Measurements from ENCODE around the gene PNCK. TPM values are rescaled to one million over a fixed set of nuclear protein-coding genes. Genes with fewer than 3 reads are reported as not detected.

The PNCK gene
- total RNA-seq, 1 donor from 2014 or later, result 0.84 TPM

- H3K36me3 Mint-ChIP-seq (ENCODE audit: low read depth), result no peaks in the 10 kb centered on the region
- no peaks in the 10 kb centered on the region for H3K4me1 Mint-ChIP-seq
- no peak overlapping the region for H3K27ac Mint-ChIP-seq
- no peak overlapping the region for H3K4me3 Mint-ChIP-seq
- intact Hi-C loops (cut with micrococcal nuclease), result no loop called here
- DNase-seq, result no peak
- peaks cover 5% of the 10 kb centered on the region for H3K27me3 Mint-ChIP-seq
- no peaks in the 10 kb centered on the region for H3K9me3 Mint-ChIP-seq
Measured at GRCh38 chrX:153633607-153634180, 39.9 kb downstream of the PNCK start.

GRCh38 chrX:153633048-153633447, 40.6 kb downstream of the PNCK start:
- intact Hi-C loops (cut with micrococcal nuclease), result no loop called here
- no peak overlapping the region for H3K27ac Mint-ChIP-seq
- H3K4me3 Mint-ChIP-seq, result no peak overlapping the region

GRCh38 chrX:153632595-153632946, 41.0 kb downstream of the PNCK start:
- no peaks in the 10 kb centered on the region for H3K9me3 Mint-ChIP-seq
- H3K4me3 Mint-ChIP-seq, result no peak overlapping the region
- no peaks in the 10 kb centered on the region for H3K4me1 Mint-ChIP-seq
- DNase-seq, result no peak
- H3K36me3 Mint-ChIP-seq (ENCODE audit: low read depth), result no peaks in the 10 kb centered on the region
- intact Hi-C loops (cut with micrococcal nuclease), result no loop called here
- H3K27ac Mint-ChIP-seq, result no peak overlapping the region
- H3K27me3 Mint-ChIP-seq, result peaks cover 5% of the 10 kb centered on the region

More at GRCh38 chrX:153633048-153633447, 40.6 kb downstream of the PNCK start:
- Mint-ChIP-seq H3K9me3 (no peaks in the 10 kb centered on the region), H3K36me3 (ENCODE audit: low read depth) (no peaks in the 10 kb centered on the region), H3K4me1 (no peaks in the 10 kb centered on the region), H3K27me3 (peaks cover 5% of the 10 kb centered on the region)
- no peak for DNase-seq

- Mint-ChIP-seq H3K27me3 (peaks cover 5% of the 10 kb centered on the region), H3K4me1 (no peaks in the 10 kb centered on the region), H3K9me3 (no peaks in the 10 kb centered on the region), H3K4me3 (no peak overlapping the region), H3K27ac (no peak overlapping the region), H3K36me3 (ENCODE audit: low read depth) (no peaks in the 10 kb centered on the region)
- no peak for DNase-seq
- intact Hi-C loops (cut with micrococcal nuclease), result no loop called here
Measured at GRCh38 chrX:153631907-153632594, 41.6 kb downstream of the PNCK start.

DNA sequence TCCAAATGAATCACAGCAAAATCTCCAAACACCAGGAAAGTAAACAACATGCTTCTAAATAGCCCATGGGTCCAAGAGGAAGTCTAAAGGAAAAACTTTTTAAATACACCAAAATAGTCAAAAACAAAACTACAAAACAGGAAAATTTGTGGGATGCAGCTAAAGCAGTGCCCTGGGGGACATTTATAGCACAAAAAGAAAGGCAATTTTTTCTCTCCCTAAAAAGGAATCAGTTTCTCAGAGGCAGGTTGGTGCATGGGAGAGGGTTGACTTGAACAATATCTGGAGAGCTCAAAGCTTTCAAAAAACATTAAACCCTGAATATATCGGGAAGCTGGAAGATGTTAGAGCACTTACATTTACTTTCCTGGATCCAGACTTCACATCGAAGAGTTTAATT, 42.3 kb downstream of the PNCK start:
- peaks cover 5% of the 10 kb centered on the region for H3K27me3 Mint-ChIP-seq
- H3K4me3 Mint-ChIP-seq, result no peak overlapping the region
- H3K9me3 Mint-ChIP-seq, result no peaks in the 10 kb centered on the region
- no peaks in the 10 kb centered on the region for H3K4me1 Mint-ChIP-seq
- no peak for DNase-seq
- intact Hi-C loops (cut with micrococcal nuclease), result no loop called here
- no peaks in the 10 kb centered on the region for H3K36me3 Mint-ChIP-seq (ENCODE audit: low read depth)
- H3K27ac Mint-ChIP-seq, result no peak overlapping the region

GRCh38 chrX:153628665-153629064, 44.9 kb downstream of the PNCK start:
- Mint-ChIP-seq H3K27ac (no peak overlapping the region), H3K36me3 (ENCODE audit: low read depth) (no peaks in the 10 kb centered on the region), H3K4me3 (no peak overlapping the region), H3K9me3 (no peaks in the 10 kb centered on the region), H3K4me1 (no peaks in the 10 kb centered on the region), H3K27me3 (peaks cover 5% of the 10 kb centered on the region)
- intact Hi-C loops (cut with micrococcal nuclease), result no loop called here
- no peak for DNase-seq

GRCh38 chrX:153628129-153628528, 45.5 kb downstream of the PNCK start:
- Mint-ChIP-seq H3K27ac (no peak overlapping the region), H3K9me3 (no peaks in the 10 kb centered on the region), H3K4me3 (no peak overlapping the region), H3K36me3 (ENCODE audit: low read depth) (no peaks in the 10 kb centered on the region), H3K27me3 (peaks cover 5% of the 10 kb centered on the region), H3K4me1 (no peaks in the 10 kb centered on the region)
- intact Hi-C loops (cut with micrococcal nuclease), result no loop called here
- DNase-seq, result no peak

DNA sequence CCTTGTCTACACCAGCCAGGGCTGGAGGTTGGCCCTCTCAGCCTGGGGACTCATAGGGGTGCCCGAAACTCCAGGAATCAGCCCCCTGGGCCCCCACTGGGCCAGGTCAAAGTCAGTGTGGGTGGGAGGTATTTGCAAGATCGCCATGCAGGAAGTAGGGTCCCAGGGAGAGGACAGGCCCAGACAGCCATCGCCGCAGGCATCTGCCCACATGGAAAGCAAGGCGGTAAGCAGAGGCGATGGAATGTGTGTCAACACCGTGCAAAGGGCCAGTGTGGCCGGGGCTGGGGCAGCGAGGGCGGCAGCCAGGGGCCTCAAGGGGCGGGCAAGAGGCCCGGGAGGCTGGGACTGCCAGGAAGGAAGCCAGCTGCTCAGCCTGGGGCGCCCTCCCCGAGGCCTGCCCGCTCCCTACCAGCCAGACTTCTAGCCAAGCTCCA, 45.9 kb downstream of the PNCK start:
- Mint-ChIP-seq H3K9me3 (no peaks in the 10 kb centered on the region), H3K4me1 (no peaks in the 10 kb centered on the region), H3K4me3 (no peak overlapping the region), H3K36me3 (ENCODE audit: low read depth) (no peaks in the 10 kb centered on the region), H3K27ac (no peak overlapping the region), H3K27me3 (peaks cover 5% of the 10 kb centered on the region)
- no peak for DNase-seq
- intact Hi-C loops (cut with micrococcal nuclease), result no loop called here

GRCh38 chrX:153626863-153627674, 46.5 kb downstream of the PNCK start:
- intact Hi-C loops (cut with micrococcal nuclease), result no loop called here
- Mint-ChIP-seq H3K36me3 (ENCODE audit: low read depth) (no peaks in the 10 kb centered on the region), H3K4me3 (no peak overlapping the region), H3K27ac (no peak overlapping the region), H3K27me3 (peaks cover 5% of the 10 kb centered on the region), H3K9me3 (no peaks in the 10 kb centered on the region), H3K4me1 (no peaks in the 10 kb centered on the region)
- no peak for DNase-seq

- no peak overlapping the region for H3K27ac Mint-ChIP-seq
- no peaks in the 10 kb centered on the region for H3K4me1 Mint-ChIP-seq
- DNase-seq, result no peak
- H3K4me3 Mint-ChIP-seq, result no peak overlapping the region
- intact Hi-C loops (cut with micrococcal nuclease), result no loop called here
- no peaks in the 10 kb centered on the region for H3K36me3 Mint-ChIP-seq (ENCODE audit: low read depth)
- H3K27me3 Mint-ChIP-seq, result peaks cover 4% of the 10 kb centered on the region
- H3K9me3 Mint-ChIP-seq, result no peaks in the 10 kb centered on the region
Measured at GRCh38 chrX:153626025-153626633, 47.5 kb downstream of the PNCK start.

- DNase-seq, result no peak
- no peak overlapping the region for H3K4me3 Mint-ChIP-seq
- H3K9me3 Mint-ChIP-seq, result no peaks in the 10 kb centered on the region
- H3K4me1 Mint-ChIP-seq, result no peaks in the 10 kb centered on the region
- H3K27ac Mint-ChIP-seq, result no peak overlapping the region
- intact Hi-C loops (cut with micrococcal nuclease), result no loop called here
- H3K27me3 Mint-ChIP-seq, result no peaks in the 10 kb centered on the region
- H3K36me3 Mint-ChIP-seq (ENCODE audit: low read depth), result no peaks in the 10 kb centered on the region
Measured at GRCh38 chrX:153625271-153626024, 48.2 kb downstream of the PNCK start.

GRCh38 chrX:153624196-153625091, 49.2 kb downstream of the PNCK start:
- H3K9me3 Mint-ChIP-seq, result no peaks in the 10 kb centered on the region
- no peaks in the 10 kb centered on the region for H3K4me1 Mint-ChIP-seq
- DNase-seq, result no peak
- no peaks in the 10 kb centered on the region for H3K36me3 Mint-ChIP-seq (ENCODE audit: low read depth)
- no peak overlapping the region for H3K4me3 Mint-ChIP-seq
- intact Hi-C loops (cut with micrococcal nuclease), result no loop called here
- no peaks in the 10 kb centered on the region for H3K27me3 Mint-ChIP-seq
- no peak overlapping the region for H3K27ac Mint-ChIP-seq
